Measurements from ENCODE around the gene SMR3A.

SMR3A gene

DNA sequence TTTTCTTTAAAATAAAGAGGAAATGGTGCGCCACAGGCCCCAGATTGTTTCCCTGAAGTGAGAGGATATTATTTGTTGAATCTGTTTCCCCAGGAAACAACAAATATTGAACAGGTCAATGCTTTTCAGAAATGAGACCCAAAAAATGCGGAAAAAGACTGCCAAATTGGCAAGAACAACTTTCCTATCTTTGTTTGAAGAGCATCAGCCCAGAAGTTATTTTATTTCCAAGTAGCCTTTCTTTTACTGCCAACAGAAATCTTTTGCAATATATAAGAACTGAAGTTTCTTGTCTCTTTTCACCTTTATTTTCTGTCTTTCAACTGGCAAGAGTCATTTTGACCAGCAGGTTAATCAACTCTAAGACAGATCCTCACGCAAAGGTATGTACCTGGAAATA is at the start of gene SMR3A:
SMR3A (plus strand) TSS at position 301 of the 400 bp plus-strand sequence. CDS start 1,356 bp downstream, outside the sequence.
- Mint-ChIP-seq H3K27me3 (no peaks in the 10 kb centered on the region), H3K4me1 (ENCODE audit: low read depth) (no peaks in the 10 kb centered on the region), H3K9me3 (no peaks in the 10 kb centered on the region), H3K4me3 (no peak within 1 kb of the TSS), H3K27ac (no peak within 1 kb of the TSS), H3K36me3 (ENCODE audit: low read depth) (no peaks in the 10 kb centered on the region)

DNA sequence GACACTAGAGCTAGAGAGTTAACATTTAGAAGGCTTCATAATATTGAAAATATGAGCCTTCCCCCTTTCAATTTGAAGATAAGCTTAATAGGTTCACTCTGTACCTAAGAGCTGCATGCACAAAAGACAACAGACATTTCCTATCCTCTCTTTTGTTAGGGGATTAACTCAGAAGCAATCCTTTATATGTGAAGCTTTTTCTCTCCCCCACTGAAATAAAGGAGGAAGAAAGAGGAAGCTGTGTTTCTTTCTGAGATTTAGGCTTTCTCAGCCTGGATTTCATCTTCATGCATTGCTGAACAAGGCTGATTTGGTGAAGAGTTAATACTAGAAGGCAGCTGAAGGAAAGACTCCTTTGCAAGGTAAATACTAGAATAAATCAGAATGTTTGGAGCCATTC is 46.8 kb upstream of the SMR3A start:
- Mint-ChIP-seq H3K9me3 (no peaks in the 10 kb centered on the region), H3K4me1 (ENCODE audit: low read depth) (no peaks in the 10 kb centered on the region), H3K36me3 (ENCODE audit: low read depth) (no peaks in the 10 kb centered on the region), H3K27ac (no peak overlapping the region), H3K4me3 (no peak overlapping the region), H3K27me3 (no peaks in the 10 kb centered on the region)

- Mint-ChIP-seq H3K4me3 (no peak overlapping the region), H3K27me3 (no peaks in the 10 kb centered on the region), H3K9me3 (peaks cover 3% of the 10 kb centered on the region), H3K4me1 (ENCODE audit: low read depth) (no peaks in the 10 kb centered on the region), H3K27ac (no peak overlapping the region), H3K36me3 (ENCODE audit: low read depth) (no peaks in the 10 kb centered on the region)
These were observed 44.6 kb upstream of the SMR3A start for GRCh38 chr4:70315928-70316327.

- Mint-ChIP-seq H3K4me1 (ENCODE audit: low read depth) (no peaks in the 10 kb centered on the region), H3K4me3 (no peak overlapping the region), H3K27ac (no peak overlapping the region), H3K27me3 (no peaks in the 10 kb centered on the region), H3K9me3 (peaks cover 2% of the 10 kb centered on the region), H3K36me3 (ENCODE audit: low read depth) (no peaks in the 10 kb centered on the region)
These were observed 34.5 kb upstream of the SMR3A start for GRCh38 chr4:70326052-70326451.

- no peaks in the 10 kb centered on the region for H3K9me3 Mint-ChIP-seq
- H3K4me1 Mint-ChIP-seq (ENCODE audit: low read depth), result no peaks in the 10 kb centered on the region
- H3K36me3 Mint-ChIP-seq (ENCODE audit: low read depth), result no peaks in the 10 kb centered on the region
- H3K27ac Mint-ChIP-seq, result no peak within 1 kb of the TSS
- no peak within 1 kb of the TSS for H3K4me3 Mint-ChIP-seq
- H3K27me3 Mint-ChIP-seq, result no peaks in the 10 kb centered on the region
These were observed 25.9 kb upstream of the SMR3A start, which contains the start of gene CABS1 for GRCh38 chr4:70334681-70335080. Gene CABS1 (plus strand): TSS chr4:70334981. CDS start chr4:70335040, 59 bp downstream.

DNA sequence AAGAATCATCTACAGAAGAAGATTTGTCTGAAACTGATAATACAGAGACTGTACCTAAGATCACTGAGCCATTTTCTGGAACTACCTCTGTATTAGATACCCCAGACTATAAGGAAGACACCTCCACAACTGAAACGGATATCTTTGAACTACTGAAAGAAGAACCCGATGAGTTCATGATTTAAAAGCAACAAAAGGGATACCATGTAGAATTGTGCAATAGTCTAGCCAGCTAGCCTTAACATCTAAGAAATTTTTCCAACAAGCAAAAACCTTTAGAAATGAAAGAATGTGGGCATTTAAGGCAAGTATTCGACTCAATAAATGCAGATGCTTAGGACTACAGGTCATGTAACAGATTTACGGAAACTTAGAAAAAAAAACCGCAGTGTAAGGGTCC is 24.5 kb upstream of the SMR3A start:
- H3K9me3 Mint-ChIP-seq, result no peaks in the 10 kb centered on the region
- H3K27ac Mint-ChIP-seq, result no peak overlapping the region
- H3K4me3 Mint-ChIP-seq, result no peak overlapping the region
- H3K36me3 Mint-ChIP-seq (ENCODE audit: low read depth), result no peaks in the 10 kb centered on the region
- no peaks in the 10 kb centered on the region for H3K4me1 Mint-ChIP-seq (ENCODE audit: low read depth)
- no peaks in the 10 kb centered on the region for H3K27me3 Mint-ChIP-seq

- no peak overlapping the region for H3K4me3 Mint-ChIP-seq
- no peaks in the 10 kb centered on the region for H3K27me3 Mint-ChIP-seq
- no peaks in the 10 kb centered on the region for H3K9me3 Mint-ChIP-seq
- no peaks in the 10 kb centered on the region for H3K36me3 Mint-ChIP-seq (ENCODE audit: low read depth)
- no peaks in the 10 kb centered on the region for H3K4me1 Mint-ChIP-seq (ENCODE audit: low read depth)
- H3K27ac Mint-ChIP-seq, result no peak overlapping the region
These were observed 22.6 kb upstream of the SMR3A start for GRCh38 chr4:70337886-70338420.

DNA sequence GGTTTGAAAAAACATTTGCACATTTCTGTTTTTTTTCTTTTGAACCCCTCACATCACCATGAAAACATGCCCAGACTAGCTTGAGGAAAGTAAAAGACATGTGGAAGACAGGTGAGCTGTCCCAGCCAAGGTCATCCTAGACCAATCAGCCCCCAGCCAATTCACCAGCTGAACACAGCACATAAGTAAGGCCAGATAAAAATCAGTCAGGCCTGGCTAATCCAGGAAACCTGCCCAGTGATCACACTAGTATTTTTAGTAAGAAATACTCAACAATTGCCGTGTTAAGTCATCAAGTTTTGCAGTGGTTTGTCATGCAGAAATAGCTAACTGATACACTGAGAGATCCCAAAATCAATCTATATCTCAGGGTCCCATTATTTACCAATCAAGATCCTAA is 4.4 kb upstream of the SMR3A start:
- Mint-ChIP-seq H3K27me3 (no peaks in the 10 kb centered on the region), H3K9me3 (no peaks in the 10 kb centered on the region), H3K36me3 (ENCODE audit: low read depth) (no peaks in the 10 kb centered on the region), H3K27ac (no peak overlapping the region), H3K4me3 (no peak overlapping the region), H3K4me1 (ENCODE audit: low read depth) (no peaks in the 10 kb centered on the region)

- Mint-ChIP-seq H3K27ac (no peak overlapping the region), H3K4me3 (no peak overlapping the region), H3K27me3 (no peaks in the 10 kb centered on the region), H3K4me1 (ENCODE audit: low read depth) (no peaks in the 10 kb centered on the region), H3K9me3 (no peaks in the 10 kb centered on the region), H3K36me3 (ENCODE audit: low read depth) (no peaks in the 10 kb centered on the region)
These were observed 1.4 kb upstream of the SMR3A start for GRCh38 chr4:70359115-70359661.

- Mint-ChIP-seq H3K27me3 (no peaks in the 10 kb centered on the region), H3K4me3 (no peak overlapping the region), H3K36me3 (ENCODE audit: low read depth) (no peaks in the 10 kb centered on the region), H3K4me1 (ENCODE audit: low read depth) (no peaks in the 10 kb centered on the region), H3K9me3 (no peaks in the 10 kb centered on the region), H3K27ac (no peak overlapping the region)
These were observed 3.4 kb downstream of the SMR3A start for GRCh38 chr4:70364002-70364401.

- H3K27ac Mint-ChIP-seq, result no peak overlapping the region
- no peaks in the 10 kb centered on the region for H3K27me3 Mint-ChIP-seq
- H3K36me3 Mint-ChIP-seq (ENCODE audit: low read depth), result no peaks in the 10 kb centered on the region
- no peak overlapping the region for H3K4me3 Mint-ChIP-seq
- no peaks in the 10 kb centered on the region for H3K9me3 Mint-ChIP-seq
- no peaks in the 10 kb centered on the region for H3K4me1 Mint-ChIP-seq (ENCODE audit: low read depth)
These were observed 4.9 kb downstream of the SMR3A start for GRCh38 chr4:70365479-70365878.

DNA sequence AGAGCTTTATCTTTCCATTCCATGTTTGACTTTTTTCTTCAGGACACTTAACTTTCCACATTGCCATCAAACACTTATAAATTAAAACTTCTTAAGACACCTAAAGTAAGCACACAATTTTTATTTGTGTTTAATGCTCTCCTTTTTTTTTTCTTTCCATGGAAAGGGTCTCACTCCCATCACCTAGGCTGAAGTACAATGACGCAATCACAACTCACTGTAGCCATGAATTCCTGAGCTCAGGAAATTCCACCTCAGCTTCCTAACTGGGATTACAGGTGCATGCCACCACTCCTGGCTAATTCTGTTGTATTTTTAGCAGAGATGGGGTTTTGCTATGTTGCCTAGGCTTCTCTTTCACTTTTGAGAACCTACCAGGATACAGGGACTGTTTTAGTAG is 7.3 kb downstream of the SMR3A start:
- no peaks in the 10 kb centered on the region for H3K4me1 Mint-ChIP-seq (ENCODE audit: low read depth)
- no peaks in the 10 kb centered on the region for H3K36me3 Mint-ChIP-seq (ENCODE audit: low read depth)
- no peaks in the 10 kb centered on the region for H3K9me3 Mint-ChIP-seq
- no peak overlapping the region for H3K27ac Mint-ChIP-seq
- H3K4me3 Mint-ChIP-seq, result no peak overlapping the region
- H3K27me3 Mint-ChIP-seq, result no peaks in the 10 kb centered on the region

DNA sequence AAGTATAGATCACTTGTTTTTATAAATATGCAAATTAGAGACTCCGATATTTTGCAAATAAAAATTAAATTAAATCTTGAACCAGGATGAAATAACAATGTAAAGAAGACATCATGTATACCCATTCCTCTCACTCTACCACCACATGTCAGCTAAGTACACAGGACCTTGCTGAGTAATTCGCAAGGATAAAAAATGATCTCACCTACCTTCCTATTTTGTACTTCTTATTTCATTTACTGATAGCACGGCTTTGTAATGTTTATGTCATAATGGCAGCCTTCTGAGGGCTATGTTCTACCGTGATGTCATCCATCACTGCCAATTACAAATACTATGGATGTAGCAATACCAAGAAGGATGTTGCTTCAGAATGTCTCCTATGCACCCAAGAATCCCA is 11.4 kb downstream of the SMR3A start:
- Mint-ChIP-seq H3K4me3 (no peak overlapping the region), H3K27ac (no peak overlapping the region), H3K27me3 (no peaks in the 10 kb centered on the region), H3K9me3 (no peaks in the 10 kb centered on the region), H3K4me1 (ENCODE audit: low read depth) (no peaks in the 10 kb centered on the region), H3K36me3 (ENCODE audit: low read depth) (no peaks in the 10 kb centered on the region)

DNA sequence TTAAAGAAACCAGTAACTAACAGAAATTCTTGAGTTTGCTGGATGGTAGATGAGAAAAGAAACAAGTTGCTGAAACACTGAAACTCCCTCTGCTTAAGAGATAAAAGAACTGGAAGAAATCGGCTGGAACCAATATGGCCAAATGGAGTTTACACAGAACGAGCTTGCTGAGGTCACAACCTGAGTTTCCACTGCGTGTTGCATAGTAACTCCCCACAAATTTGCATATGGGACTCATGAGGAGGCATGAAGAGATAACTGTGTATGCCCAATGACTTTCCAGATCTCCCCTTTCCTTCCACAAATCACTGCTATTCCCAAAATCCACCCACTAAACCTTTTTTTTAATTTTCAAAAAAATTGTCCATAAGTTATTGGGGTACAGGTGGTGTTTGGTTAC is 12.2 kb downstream of the SMR3A start:
- Mint-ChIP-seq H3K27me3 (no peaks in the 10 kb centered on the region), H3K4me3 (no peak overlapping the region), H3K27ac (no peak overlapping the region), H3K4me1 (ENCODE audit: low read depth) (no peaks in the 10 kb centered on the region), H3K9me3 (no peaks in the 10 kb centered on the region), H3K36me3 (ENCODE audit: low read depth) (no peaks in the 10 kb centered on the region)

DNA sequence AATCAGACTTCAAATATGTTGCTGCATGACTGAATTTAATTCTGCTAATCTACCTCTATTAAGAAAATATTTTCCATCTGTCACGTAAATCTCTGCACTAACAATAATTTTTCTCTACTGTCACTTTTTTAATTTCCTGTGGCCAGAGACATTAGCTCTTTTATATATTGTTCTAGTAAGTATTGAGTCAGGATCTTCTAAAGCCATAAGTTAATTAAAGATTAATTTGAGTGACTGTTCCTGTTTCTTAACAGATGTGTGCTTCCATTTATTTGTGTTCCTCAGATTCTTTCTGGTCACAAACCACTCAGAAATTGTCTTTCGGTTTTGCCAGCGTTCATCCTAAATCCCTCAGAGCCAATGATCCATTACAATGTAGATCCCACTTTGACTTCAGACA is 20.0 kb downstream of the SMR3A start:
- Mint-ChIP-seq H3K27ac (no peak overlapping the region), H3K9me3 (no peaks in the 10 kb centered on the region), H3K4me3 (no peak overlapping the region), H3K36me3 (ENCODE audit: low read depth) (no peaks in the 10 kb centered on the region), H3K4me1 (ENCODE audit: low read depth) (no peaks in the 10 kb centered on the region), H3K27me3 (no peaks in the 10 kb centered on the region)

- H3K27ac Mint-ChIP-seq, result no peak within 1 kb of the TSS
- H3K4me1 Mint-ChIP-seq (ENCODE audit: low read depth), result no peaks in the 10 kb centered on the region
- no peaks in the 10 kb centered on the region for H3K27me3 Mint-ChIP-seq
- no peaks in the 10 kb centered on the region for H3K36me3 Mint-ChIP-seq (ENCODE audit: low read depth)
- no peak within 1 kb of the TSS for H3K4me3 Mint-ChIP-seq
- no peaks in the 10 kb centered on the region for H3K9me3 Mint-ChIP-seq
These were observed 22.2 kb downstream of the SMR3A start, which contains the start of gene SMR3B for GRCh38 chr4:70382691-70383181. Gene SMR3B (plus strand): TSS chr4:70383131. CDS start chr4:70384511, 1,380 bp downstream.
